Transverse colon (tissue), 4 donors: ENCODE measurements around the gene PLEK2. TPM values are rescaled to one million over a fixed set of nuclear protein-coding genes. Genes with fewer than 3 reads are reported as not detected.
"Not testable (repeated sequence)": the region's sequence is repeated elsewhere in the genome, so short reads cannot be mapped to it uniquely, and the experiment has no call there.

Source experiments
- DNase-seq: peaks from one replicate; pipeline ENCODE4 v3.0.0-alpha.2; 2019
- H3K27ac ChIP-seq, 4 donors: fragments of 200-600 bp; sonication (generic); 2 replicates each; pipeline ENCODE4 v1.5.1; 2016 to 2018; ENCODE audit warnings: inconsistent platforms in 4 of 4
- H3K27me3 ChIP-seq: fragments of 200-600 bp; sonication (generic); 2 replicates; pipeline ENCODE4 v1.5.1; 2017; ENCODE audit warnings: inconsistent platforms
- H3K36me3 ChIP-seq, 4 donors: fragments of 200-600 bp; sonication (generic); 2 replicates each; pipeline ENCODE4 v1.5.1; 2017 to 2019; ENCODE audit warnings: inconsistent platforms in 4 of 4
- H3K4me1 ChIP-seq, 4 donors: fragments of 200-600 bp; sonication (generic); 2 replicates each; pipeline ENCODE4 v1.5.1; 2017 to 2020; ENCODE audit warnings: inconsistent platforms in 4 of 4
- H3K4me3 ChIP-seq, 4 donors: fragments of 200-600 bp; sonication (generic); 1 replicate in 1 of 4; 2 replicates in 3 of 4; pipeline versions ENCODE4 v1.5.1 to v1.6.1; 2017 to 2019; ENCODE audit warnings: inconsistent platforms in 4 of 4
- H3K9me3 ChIP-seq, 2 donors: fragments of 200-600 bp; sonication (generic); 2 replicates each; pipeline ENCODE4 v1.5.1; 2017 to 2019; ENCODE audit warnings: inconsistent platforms in 2 of 2
- EP300 ChIP-seq: sonication (generic); formaldehyde crosslinking; IDR thresholded peaks from one replicate; pipeline ENCODE4 v1.6.1; 2017; ENCODE audit warnings: antibody characterized with exemption, low read depth
- POLR2A ChIP-seq: fragments of 450-650 bp; IDR thresholded peaks from one replicate; pipeline ENCODE4 v1.6.1; 2016; ENCODE audit warnings: antibody characterized with exemption, mild to moderate bottlenecking, moderate library complexity
- POLR2AphosphoS5 ChIP-seq, 3 donors: sonication (generic); formaldehyde crosslinking; IDR thresholded peaks; one replicate each; pipeline ENCODE4 v1.6.1; 2016; ENCODE audit warnings: antibody characterized with exemption in 3 of 3
- WGBS, 2 donors: methylation state at CpG; one replicate each; pipeline ENCODE4 v1.1.5; 2018; ENCODE audit warnings: low coverage in 1 of 2; 5-methylcytosine and 5-hydroxymethylcytosine counted together
- in situ Hi-C, 4 donors: fragments of 200-750 bp; cut with MboI; loops; one replicate each; pipeline versions ENCODE4 v1.15.0 to v1.15.1; 2017; ENCODE audit warnings: low sequenced_read_pairs in 3 of 4, low pct_ligation_motif_present in 1 of 4, low pct_unique_long_range_greater_than_20kb in 1 of 4
- intact Hi-C: fragments of 100-400 bp; cut with DNase I; formaldehyde crosslinking; loops from one replicate; pipeline ENCODE4 v1.15.1; 2023; ENCODE audit warnings: low total_unique reads
- total RNA-seq, 4 donors: library from RNA; depleted of rRNA; stranded (reverse); fragments of >200 nt; gene quantifications; one replicate each; pipeline ENCODE4 v1.1.0, GENCODE V29; 2016
- TF ChIP-seq, protein P1 (sequence below), 5 experiments: fragments of 200-600 bp in 3 of 5; fragments of 450-650 bp in 2 of 5; sonication (generic) in 3 of 5; IDR thresholded peaks; 1 replicate in 2 of 5; 2 replicates in 3 of 5; pipeline ENCODE4 v1.5.1; 2016 to 2017; ENCODE audit warnings: antibody characterized with exemption in 5 of 5, inconsistent platforms in 3 of 5, mild to moderate bottlenecking in 2 of 5, moderate library complexity in 1 of 5

Gene PLEK2
- total RNA-seq, 4 donors from 2014 or later, result 5.2 to 61.1 (median 28.9) TPM

DNA sequence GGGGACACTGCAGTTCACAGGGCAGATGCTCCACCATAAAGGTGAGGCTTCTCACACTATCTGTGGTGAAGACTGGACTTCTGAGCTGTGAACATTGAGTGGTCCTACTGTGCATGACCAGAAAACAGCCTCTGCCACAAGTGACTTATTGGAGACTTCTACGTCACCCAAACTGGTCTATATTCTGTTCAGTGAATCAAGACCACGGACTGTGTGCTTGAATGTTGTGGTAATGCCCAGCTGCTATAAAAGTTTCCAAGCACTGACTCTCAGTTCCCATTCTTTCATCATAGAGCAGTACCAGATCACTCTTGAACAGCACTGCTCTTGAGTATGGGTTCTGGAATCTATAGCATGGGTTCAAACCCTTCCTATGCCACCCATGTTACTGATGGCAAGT lies 4.8 kb upstream of the PLEK2 start:
- H3K9me3 ChIP-seq, result no peaks in the 10 kb centered on the region
- 76% methylated on average over 2 of the region's 2 CpGs; no CpG with 5 or more reads in 1 of the 2 donors for WGBS, 2 donors
- H3K4me1 ChIP-seq, result peaks cover 3 to 17% (median 10%) of the 10 kb centered on the region in 4 donors
- TF ChIP-seq, protein P1, sequence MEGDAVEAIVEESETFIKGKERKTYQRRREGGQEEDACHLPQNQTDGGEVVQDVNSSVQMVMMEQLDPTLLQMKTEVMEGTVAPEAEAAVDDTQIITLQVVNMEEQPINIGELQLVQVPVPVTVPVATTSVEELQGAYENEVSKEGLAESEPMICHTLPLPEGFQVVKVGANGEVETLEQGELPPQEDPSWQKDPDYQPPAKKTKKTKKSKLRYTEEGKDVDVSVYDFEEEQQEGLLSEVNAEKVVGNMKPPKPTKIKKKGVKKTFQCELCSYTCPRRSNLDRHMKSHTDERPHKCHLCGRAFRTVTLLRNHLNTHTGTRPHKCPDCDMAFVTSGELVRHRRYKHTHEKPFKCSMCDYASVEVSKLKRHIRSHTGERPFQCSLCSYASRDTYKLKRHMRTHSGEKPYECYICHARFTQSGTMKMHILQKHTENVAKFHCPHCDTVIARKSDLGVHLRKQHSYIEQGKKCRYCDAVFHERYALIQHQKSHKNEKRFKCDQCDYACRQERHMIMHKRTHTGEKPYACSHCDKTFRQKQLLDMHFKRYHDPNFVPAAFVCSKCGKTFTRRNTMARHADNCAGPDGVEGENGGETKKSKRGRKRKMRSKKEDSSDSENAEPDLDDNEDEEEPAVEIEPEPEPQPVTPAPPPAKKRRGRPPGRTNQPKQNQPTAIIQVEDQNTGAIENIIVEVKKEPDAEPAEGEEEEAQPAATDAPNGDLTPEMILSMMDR (IDR thresholded peaks at IDR 0.05), result no peak
- no peak for TF ChIP-seq POLR2A
- TF ChIP-seq POLR2AphosphoS5 (IDR thresholded peaks at IDR 0.05), result no peak
- TF ChIP-seq EP300, result no peak
- peaks cover 11% of the 10 kb centered on the region for H3K27me3 ChIP-seq
- intact Hi-C loops, result no loop called here
- DNase-seq, result no peak
- H3K4me3 ChIP-seq, result no peak overlapping the region
- in situ Hi-C loops, result no loop called here
- no peaks in the 10 kb centered on the region for H3K36me3 ChIP-seq
- no peak overlapping the region for H3K27ac ChIP-seq

DNA sequence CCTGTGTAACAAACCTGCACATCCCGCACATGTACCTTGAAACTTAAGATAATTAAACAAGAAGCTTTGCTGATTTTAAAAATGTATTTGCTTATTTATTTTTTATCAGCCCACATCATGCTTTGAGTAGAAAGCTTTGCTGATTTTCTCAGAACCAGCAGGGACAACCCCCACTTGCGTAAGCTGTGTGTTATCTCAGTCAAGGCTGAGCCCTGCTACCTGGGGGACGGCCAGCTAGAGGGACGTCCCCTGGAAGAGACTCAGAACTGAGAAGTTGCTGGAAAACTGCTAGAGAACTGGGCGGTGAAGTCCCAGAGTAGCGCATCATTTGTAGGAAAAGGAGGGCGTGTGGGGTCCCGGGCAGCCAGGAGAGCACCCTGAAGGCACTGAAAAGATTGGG lies 4.1 kb upstream of the PLEK2 start:
- DNase-seq, result no peak
- H3K27ac ChIP-seq, result no peak overlapping the region
- intact Hi-C loops, result no loop called here
- TF ChIP-seq POLR2A (no peak), POLR2AphosphoS5 (IDR thresholded peaks at IDR 0.05) (no peak), EP300 (no peak)
- no peaks in the 10 kb centered on the region for H3K36me3 ChIP-seq
- peaks cover 3 to 24% (median 15%) of the 10 kb centered on the region in 4 donors for H3K4me1 ChIP-seq
- H3K9me3 ChIP-seq, result no peaks in the 10 kb centered on the region
- in situ Hi-C loops, result no loop called here
- 68 to 78% methylated on average over 4 to 8 of the region's 8 CpGs for WGBS, 2 donors
- H3K4me3 ChIP-seq, result no peak overlapping the region
- H3K27me3 ChIP-seq, result peaks cover 12% of the 10 kb centered on the region

DNA sequence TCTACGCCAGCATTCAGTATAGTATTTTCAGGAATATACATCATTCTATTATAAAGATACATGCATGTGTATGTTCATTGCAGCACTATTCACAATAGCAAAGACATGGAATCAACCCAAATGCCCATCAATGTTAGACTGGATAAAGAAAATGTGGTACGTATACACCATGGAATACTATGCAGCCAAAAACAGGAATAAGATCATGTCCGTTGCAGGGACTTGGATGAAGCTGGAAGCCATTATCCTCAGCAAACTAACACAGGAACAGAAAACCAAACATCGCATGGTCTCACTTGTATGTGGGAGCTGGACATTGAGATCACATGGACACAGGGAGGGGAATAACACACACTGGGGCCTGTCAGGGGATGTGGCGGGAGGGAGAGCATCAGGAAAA lies 3.6 kb upstream of the PLEK2 start:
- DNase-seq, in situ Hi-C loops, H3K4me3 ChIP-seq, H3K27ac ChIP-seq, H3K9me3 ChIP-seq, intact Hi-C loops, H3K36me3 ChIP-seq: not testable (repeated sequence)
- H3K4me1 ChIP-seq, result peaks cover 3 to 29% (median 17%) of the 10 kb centered on the region in 4 donors
- 92 to 94% methylated on average over 5 of the region's 5 CpGs for WGBS, 2 donors
- H3K27me3 ChIP-seq, result peaks cover 12% of the 10 kb centered on the region

DNA sequence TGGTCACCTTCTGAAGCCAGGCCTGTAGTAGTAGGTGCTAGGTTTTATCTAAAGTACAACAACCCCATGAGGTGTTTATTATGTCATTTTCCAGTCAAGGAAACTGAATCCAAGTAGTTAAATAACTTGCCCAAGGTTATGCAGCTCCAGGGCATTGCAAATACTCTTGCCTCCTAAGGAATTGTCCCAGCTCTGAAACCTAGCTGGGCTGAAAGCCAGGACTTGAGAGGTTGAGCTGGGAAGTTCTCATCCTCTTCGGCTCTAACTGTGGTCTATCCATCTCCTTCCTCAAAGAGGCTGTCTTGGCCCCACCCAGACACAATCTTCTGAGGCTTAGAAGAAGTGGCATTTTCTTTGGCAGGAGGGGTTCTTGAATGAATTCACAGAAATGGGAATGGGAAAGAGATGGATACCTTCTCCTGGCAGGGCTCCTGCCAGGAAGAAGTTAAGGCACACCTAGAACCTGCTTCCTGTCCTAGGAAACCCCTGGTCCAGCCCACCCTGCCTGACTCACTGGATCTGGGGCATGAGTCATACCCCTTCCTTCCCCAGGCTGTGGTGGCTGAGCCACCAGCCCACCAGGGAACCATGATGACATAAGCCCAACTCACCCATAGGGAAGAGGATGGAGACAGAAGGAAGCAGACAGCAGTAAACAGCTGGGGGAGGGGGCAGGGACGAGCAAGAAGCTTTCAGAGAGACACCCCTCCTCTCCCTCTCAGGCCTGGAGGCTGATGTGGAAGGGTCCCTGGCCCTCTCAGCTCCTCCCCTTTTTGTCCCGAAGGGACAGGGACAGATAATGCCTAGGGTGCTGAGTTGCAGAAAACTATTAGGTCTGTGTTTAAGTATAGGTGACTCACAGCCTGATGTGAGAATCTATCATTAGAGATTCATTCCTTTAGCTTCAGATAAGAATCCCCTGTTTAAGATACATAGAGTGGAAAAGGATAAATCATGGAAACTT lies 2.1 kb upstream of the PLEK2 start:
- peaks cover 3 to 34% (median 14%) of the 10 kb centered on the region in 4 donors for H3K4me1 ChIP-seq
- in situ Hi-C loops (no loop called here), intact Hi-C loops (no loop called here)
- no peak for TF ChIP-seq POLR2A
- TF ChIP-seq EP300, result no peak
- no peak for TF ChIP-seq POLR2AphosphoS5 (IDR thresholded peaks at IDR 0.05)
- TF ChIP-seq, protein P1 (IDR thresholded peaks at IDR 0.05), result no peak
- DNase-seq, result no peak
- 59 to 60% methylated on average over 1 to 3 of the region's 3 CpGs for WGBS, 2 donors
- no peak overlapping the region for H3K4me3 ChIP-seq
- H3K27ac ChIP-seq, result no peak overlapping the region
- H3K36me3 ChIP-seq, result no peaks in the 10 kb centered on the region
- H3K27me3 ChIP-seq, result peaks cover 12% of the 10 kb centered on the region
- no peaks in the 10 kb centered on the region for H3K9me3 ChIP-seq

DNA sequence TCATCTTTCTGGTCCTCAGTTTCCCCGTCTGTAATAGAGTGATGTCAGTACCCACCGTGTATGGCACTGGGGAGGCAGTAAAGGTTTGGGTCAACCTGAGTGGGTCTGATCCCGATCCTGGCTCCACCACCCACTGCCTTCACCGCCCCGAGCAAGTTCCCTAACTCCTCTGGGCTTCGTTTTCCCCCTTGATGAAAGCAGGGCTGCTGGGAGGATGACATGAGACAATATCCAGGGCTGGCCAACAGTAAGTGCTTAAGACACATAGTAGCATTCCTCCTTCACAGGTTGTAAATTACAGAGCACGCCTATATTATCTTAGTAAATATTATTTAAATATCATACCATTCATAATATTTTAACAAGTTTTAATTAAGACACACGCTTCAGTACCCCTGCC lies 595 bp downstream of the PLEK2 start:
- in situ Hi-C loops, result no loop called here
- Histone ChIP-seq H3K27ac (peak overlapping the region; percentile 79 to 84 (median 82)), H3K36me3 (no peaks in the 10 kb centered on the region), H3K9me3 (no peaks in the 10 kb centered on the region), H3K4me1 (peaks cover 3 to 29% (median 11%) of the 10 kb centered on the region in 4 donors), H3K4me3 (peak overlapping the region in 3 of 4 donors; percentile 42 to 57 (median 51)), H3K27me3 (peaks cover 12% of the 10 kb centered on the region)
- WGBS, 2 donors, result 15 to 26% methylated on average over 4 to 8 of the region's 8 CpGs
- intact Hi-C loops, result no loop called here
- TF ChIP-seq, protein P1 (IDR thresholded peaks at IDR 0.05), result no peak
- TF ChIP-seq POLR2AphosphoS5 (IDR thresholded peaks at IDR 0.05), result peak in 1 of 3 donors; percentile 66
- no peak for DNase-seq
